SJSA1 (cell line): Measurements from ENCODE around the gene RNF126. TPM values are rescaled to one million over a fixed set of nuclear protein-coding genes. Genes with fewer than 3 reads are reported as not detected.

Experiments used
- DNase-seq, 2 experiments: peaks; one replicate each; pipeline ENCODE4 v3.0.0-alpha.2; 2015 to 2020; ENCODE audit warnings: low spot score in 2 of 2, low read depth in 1 of 2
- H3K27ac ChIP-seq: fragments of 250-450 bp; sonication (Bioruptor Pico); 2 replicates; pipeline ENCODE4 v1.5.1; 2020; ENCODE audit warnings: mild to moderate bottlenecking, moderate library complexity
- H3K27me3 ChIP-seq: fragments of 250-450 bp; sonication (Bioruptor Pico); replicated peaks from 2 replicates; pipeline ENCODE4 v1.5.1; 2020; ENCODE audit warnings: mild to moderate bottlenecking, moderate library complexity
- H3K36me3 ChIP-seq: fragments of 250-450 bp; sonication (Bioruptor Pico); 2 replicates; pipeline ENCODE4 v1.5.1; 2020; ENCODE audit warnings: mild to moderate bottlenecking
- H3K4me1 ChIP-seq: fragments of 250-450 bp; sonication (Bioruptor Pico); replicated peaks from 2 replicates; pipeline ENCODE4 v1.6.1; 2021; ENCODE audit warnings: mild to moderate bottlenecking
- H3K4me3 ChIP-seq: fragments of 250-450 bp; sonication (Bioruptor Pico); 2 replicates; pipeline ENCODE4 v1.5.1; 2020; ENCODE audit warnings: mild to moderate bottlenecking
- H3K9me3 ChIP-seq: fragments of 250-450 bp; sonication (Bioruptor Pico); replicated peaks from 2 replicates; pipeline ENCODE4 v1.5.1; 2020; ENCODE audit warnings: mild to moderate bottlenecking
- total RNA-seq: library from RNA; depleted of rRNA; stranded (reverse); fragments of >200 nt; shearing (Covaris generic); gene quantifications from 2 replicates; pipeline ENCODE4 v1.2.3, GENCODE V29; 2014

RNF126 gene
- total RNA-seq, 1 experiment from 2014 or later: 55.9 TPM

DNA sequence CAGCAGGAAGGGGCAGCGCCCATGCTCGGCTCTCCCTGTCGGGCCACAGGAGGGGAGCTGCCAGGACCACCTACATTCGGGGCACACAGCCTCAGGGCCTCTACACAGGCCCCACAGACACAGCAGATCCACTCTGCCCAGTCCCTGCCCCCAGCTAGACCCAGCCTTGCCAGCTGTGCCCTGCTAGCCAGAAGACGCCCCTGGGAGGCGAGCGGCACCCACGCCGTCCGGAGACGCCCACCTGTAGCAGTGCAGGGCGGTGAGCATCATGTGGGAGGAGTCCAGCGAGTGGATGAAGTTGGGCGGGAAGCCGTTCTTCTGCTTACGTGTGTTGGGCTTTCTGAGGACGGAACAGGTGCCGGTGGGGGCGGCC is 44.8 kb downstream of the RNF126 start:
- Histone ChIP-seq H3K36me3 (peaks cover 63% of the 10 kb centered on the region), H3K27ac (no peak overlapping the region), H3K27me3 (no peaks in the 10 kb centered on the region), H3K4me1 (peaks cover 19% of the 10 kb centered on the region), H3K9me3 (no peaks in the 10 kb centered on the region), H3K4me3 (no peak overlapping the region)
- no peak for DNase-seq

DNA sequence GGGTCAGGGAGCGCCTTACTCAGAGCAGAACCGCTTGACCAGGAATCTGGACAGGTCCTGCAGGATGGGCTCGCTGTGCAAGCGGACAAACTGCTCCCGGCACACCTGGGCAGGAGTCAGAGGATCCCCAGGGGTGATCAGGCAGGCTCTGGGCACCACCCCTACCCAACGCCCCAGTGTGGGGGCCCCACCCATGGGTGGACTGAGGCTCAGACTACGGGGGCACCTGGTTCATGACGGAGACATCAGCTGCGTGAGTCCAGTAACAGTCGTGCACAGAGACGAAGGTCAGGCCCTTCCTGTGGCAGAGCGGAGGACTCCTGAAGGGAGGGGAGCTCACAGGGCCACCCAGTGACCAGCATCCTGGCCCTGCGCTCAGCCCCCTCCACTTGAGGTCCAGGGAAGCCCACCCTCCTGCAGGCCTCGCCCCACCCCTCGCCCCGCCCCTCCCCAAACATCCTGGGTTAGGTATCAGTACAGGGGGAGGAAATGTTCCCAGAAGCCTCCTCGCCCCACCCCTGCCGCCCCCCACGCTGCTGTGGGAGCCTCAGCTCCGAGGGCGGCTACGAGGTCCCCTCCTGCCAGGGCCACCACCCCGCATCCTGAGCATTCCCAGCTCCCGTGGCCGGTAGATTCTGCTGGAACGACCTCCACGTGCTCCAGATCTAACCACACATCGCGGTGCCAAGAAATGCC is 45.3 kb downstream of the RNF126 start:
- DNase-seq: no peak
- peaks cover 63% of the 10 kb centered on the region for H3K36me3 ChIP-seq
- H3K4me3 ChIP-seq: no peak overlapping the region
- H3K4me1 ChIP-seq: peaks cover 14% of the 10 kb centered on the region
- no peaks in the 10 kb centered on the region for H3K27me3 ChIP-seq
- H3K9me3 ChIP-seq: no peaks in the 10 kb centered on the region
- H3K27ac ChIP-seq: no peak overlapping the region

GRCh38 chr19:616747-617526 is 46.1 kb downstream of the RNF126 start:
- Histone ChIP-seq H3K9me3 (no peaks in the 10 kb centered on the region), H3K36me3 (peaks cover 61% of the 10 kb centered on the region), H3K27me3 (no peaks in the 10 kb centered on the region), H3K4me3 (no peak overlapping the region), H3K4me1 (peaks cover 11% of the 10 kb centered on the region), H3K27ac (no peak overlapping the region)
- DNase-seq: no peak

DNA sequence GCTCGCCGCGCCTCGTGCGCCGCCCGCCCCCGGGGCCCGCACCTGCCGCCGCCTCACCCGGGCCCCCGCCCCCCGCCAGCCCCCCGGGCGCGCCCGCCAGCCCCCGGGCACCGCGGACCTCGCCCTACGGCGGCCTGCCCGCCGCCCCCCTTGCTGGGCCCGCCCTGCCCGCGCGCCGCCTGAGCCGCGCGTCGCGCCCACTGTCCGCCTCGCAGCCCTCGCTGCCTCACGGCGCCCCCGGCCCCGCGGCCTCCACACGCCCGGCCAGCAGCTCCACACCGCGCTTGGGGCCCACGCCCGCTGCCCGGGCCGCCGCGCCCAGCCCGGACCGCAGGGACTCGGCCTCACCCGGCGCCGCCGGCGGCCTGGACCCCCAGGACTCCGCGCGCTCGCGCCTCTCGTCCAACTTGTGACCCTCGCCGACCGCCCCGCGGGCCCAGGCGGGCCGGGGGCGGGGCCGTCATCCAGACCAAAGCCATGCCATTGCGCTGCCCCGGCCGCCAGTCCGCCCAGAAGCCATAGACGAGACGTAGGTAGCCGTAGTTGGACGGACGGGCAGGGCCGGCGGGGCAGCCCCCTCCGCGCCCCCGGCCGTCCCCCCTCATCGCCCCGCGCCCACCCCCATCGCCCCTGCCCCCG is 46.8 kb downstream of the RNF126 start:
- H3K27me3 ChIP-seq: no peaks in the 10 kb centered on the region
- H3K27ac ChIP-seq: no peak overlapping the region
- no peaks in the 10 kb centered on the region for H3K9me3 ChIP-seq
- H3K4me3 ChIP-seq: no peak overlapping the region
- H3K4me1 ChIP-seq: peaks cover 14% of the 10 kb centered on the region
- peaks cover 53% of the 10 kb centered on the region for H3K36me3 ChIP-seq
- no peak for DNase-seq

- Histone ChIP-seq H3K9me3 (no peaks in the 10 kb centered on the region), H3K4me1 (peaks cover 19% of the 10 kb centered on the region), H3K36me3 (peaks cover 51% of the 10 kb centered on the region), H3K27ac (no peak overlapping the region), H3K4me3 (no peak overlapping the region), H3K27me3 (no peaks in the 10 kb centered on the region)
- no peak for DNase-seq
These were observed 47.4 kb downstream of the RNF126 start for GRCh38 chr19:615619-616018.

DNA sequence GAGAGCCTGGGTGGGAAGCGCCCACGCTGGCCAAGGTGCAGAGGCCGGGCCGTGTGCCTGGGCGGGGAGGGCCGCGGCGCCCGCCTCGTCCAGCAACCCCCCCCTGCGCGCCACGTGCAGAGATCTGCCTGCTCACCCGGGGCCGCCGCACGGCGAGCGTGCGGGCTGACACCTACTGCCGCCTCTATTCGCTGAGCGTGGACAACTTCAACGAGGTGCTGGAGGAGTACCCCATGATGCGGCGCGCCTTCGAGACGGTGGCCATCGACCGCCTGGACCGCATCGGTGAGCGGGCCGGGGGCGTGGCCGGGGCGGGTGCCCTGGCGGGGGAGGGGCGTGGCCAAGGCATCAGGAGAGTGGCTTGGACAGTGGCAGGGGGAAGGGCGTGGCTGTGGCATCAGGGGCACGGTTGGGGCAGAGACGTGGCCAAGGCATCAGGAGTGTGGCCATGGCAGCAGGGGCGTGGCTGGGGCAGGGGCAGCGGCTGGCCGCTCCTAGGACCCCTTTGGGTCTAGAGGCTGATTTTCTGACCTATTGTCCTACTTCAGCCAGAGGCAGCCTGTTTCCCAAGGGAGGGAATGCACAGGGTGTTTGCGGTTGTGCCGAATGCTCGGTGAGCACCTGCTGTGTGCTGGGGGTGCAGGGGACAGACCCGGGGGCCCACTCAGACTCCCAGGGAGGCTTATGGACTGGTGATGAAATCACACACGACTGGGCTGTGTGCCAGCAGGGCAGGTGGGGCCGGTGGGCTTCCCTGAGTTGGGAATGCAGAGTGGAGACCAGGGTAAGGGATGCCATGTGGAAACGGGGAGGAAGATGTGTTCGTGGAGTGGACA is 49.1 kb downstream of the RNF126 start:
- no peaks in the 10 kb centered on the region; the same call in 1 of the 2 replicates for H3K9me3 ChIP-seq
- no peaks in the 10 kb centered on the region for H3K27me3 ChIP-seq
- no peak overlapping the region for H3K27ac ChIP-seq
- H3K4me3 ChIP-seq: no peak overlapping the region
- DNase-seq: peak in 1 of 2 experiments; percentile 46
- H3K36me3 ChIP-seq: peaks cover 42% of the 10 kb centered on the region
- H3K4me1 ChIP-seq: peaks cover 34% of the 10 kb centered on the region

GRCh38 chr19:612941-613340 is 50.1 kb downstream of the RNF126 start:
- no peaks in the 10 kb centered on the region; the same call in 1 of the 2 replicates for H3K9me3 ChIP-seq
- no peak overlapping the region for H3K27ac ChIP-seq
- DNase-seq: no peak
- H3K4me3 ChIP-seq: no peak overlapping the region
- H3K27me3 ChIP-seq: no peaks in the 10 kb centered on the region
- H3K4me1 ChIP-seq: peaks cover 38% of the 10 kb centered on the region
- peaks cover 32% of the 10 kb centered on the region for H3K36me3 ChIP-seq

- Histone ChIP-seq H3K36me3 (peaks cover 31% of the 10 kb centered on the region), H3K9me3 (no peaks in the 10 kb centered on the region; the same call in 1 of the 2 replicates), H3K27ac (peak overlapping the region; percentile 93), H3K4me3 (no peak overlapping the region), H3K4me1 (peaks cover 38% of the 10 kb centered on the region), H3K27me3 (no peaks in the 10 kb centered on the region)
- DNase-seq: peak; percentile 98 to 99
These were observed 51.5 kb downstream of the RNF126 start for GRCh38 chr19:611481-611868.

DNA sequence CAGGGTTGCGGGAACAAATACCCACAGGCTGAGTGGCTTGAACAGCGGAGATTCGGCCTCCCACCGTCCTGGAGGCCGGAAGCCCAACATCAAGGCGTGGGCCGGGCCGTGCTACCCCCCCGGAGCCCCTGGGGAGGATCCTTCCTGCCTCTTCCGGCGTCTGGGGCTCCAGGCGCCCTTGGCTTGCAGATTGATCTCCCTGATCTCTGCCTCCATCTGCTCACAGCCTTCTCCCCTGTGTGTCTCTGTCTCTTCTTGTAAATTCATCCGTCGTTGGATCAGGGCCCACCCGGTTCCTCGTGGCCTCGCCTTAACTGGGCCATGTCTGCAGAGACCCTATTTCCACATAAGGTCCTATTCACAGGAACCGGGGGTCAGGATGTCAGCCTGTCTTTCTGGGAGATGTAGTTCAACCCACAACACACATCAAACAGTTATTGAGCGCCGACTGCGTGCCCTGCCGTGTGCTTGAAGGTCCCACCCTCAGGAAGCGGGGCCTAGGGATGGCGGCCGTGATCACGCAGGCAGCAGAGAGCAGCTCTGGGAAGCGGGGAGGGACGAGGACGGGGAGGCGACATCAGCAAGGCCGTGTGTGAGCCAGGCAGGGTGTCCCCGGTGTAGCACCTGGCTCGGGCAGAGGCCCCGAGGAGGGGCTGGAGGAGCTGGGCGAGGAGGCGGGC is 52.1 kb downstream of the RNF126 start:
- peaks cover 38% of the 10 kb centered on the region for H3K4me1 ChIP-seq
- no peaks in the 10 kb centered on the region; the same call in 1 of the 2 replicates for H3K9me3 ChIP-seq
- H3K4me3 ChIP-seq: peak overlapping the region; percentile 14
- peaks cover 31% of the 10 kb centered on the region for H3K36me3 ChIP-seq
- peak overlapping the region; percentile 93 for H3K27ac ChIP-seq
- peak; percentile 93 to 94 for DNase-seq
- H3K27me3 ChIP-seq: no peaks in the 10 kb centered on the region

DNA sequence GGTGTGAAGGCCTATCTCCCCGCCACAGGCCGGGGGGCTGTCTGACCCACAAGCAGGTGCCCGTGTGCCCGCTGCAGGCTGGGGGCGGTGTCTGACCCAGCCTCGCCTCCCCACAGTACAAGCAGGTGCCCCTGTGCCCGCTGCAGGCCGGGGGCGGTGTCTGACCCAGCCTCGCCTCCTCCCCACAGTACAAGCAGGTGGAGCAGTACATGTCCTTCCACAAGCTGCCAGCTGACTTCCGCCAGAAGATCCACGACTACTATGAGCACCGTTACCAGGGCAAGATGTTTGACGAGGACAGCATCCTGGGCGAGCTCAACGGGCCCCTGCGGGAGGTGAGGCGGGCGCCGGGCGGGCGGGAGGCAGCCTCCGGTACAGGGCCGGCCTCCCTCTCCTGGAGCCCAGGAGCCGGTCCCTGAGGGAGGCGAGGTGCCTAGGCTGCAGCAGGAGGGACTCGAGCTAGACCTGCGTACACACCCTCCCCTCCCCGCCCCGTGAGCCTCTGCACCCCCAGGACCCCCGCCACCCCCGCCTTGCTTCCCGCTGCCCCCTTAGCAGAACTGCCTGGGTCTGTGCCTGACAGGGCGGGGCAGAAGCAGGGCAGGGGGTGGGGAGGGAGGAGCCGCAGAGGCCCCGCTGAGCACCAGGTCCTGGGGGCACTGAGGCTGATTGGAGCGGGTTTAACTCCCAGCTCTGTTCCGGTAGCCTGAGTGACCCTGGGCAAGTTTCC is 52.8 kb downstream of the RNF126 start:
- Histone ChIP-seq H3K27ac (peak overlapping the region; percentile 93), H3K27me3 (no peaks in the 10 kb centered on the region), H3K4me3 (peak overlapping the region; percentile 17), H3K9me3 (no peaks in the 10 kb centered on the region; the same call in 1 of the 2 replicates), H3K4me1 (peaks cover 38% of the 10 kb centered on the region), H3K36me3 (peaks cover 28% of the 10 kb centered on the region)
- peak in 1 of 2 experiments; percentile 60 for DNase-seq

DNA sequence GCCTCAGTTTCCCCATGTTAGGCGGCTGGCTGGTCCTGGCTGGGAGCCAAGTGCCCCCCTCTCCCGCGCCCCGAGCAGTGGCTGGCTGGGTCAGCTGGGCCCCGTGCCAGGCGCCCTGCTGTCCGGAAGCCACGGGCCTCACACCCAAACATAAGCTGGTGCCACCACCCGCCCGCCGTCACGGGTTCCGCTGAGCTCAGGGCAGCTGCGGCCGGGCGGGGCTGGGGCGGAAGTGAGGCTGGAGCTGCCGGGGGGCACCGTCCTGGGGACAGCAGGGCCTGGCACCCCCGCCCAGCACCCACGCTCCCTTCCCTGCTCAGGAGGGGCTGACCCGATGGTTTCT is 54.0 kb downstream of the RNF126 start:
- H3K27ac ChIP-seq: peak overlapping the region; percentile 42; the same call in 1 of the 2 replicates

GRCh38 chr19:608155-609003 is 54.6 kb downstream of the RNF126 start:
- no peaks in the 10 kb centered on the region for H3K27me3 ChIP-seq
- no peaks in the 10 kb centered on the region; the same call in 1 of the 2 replicates for H3K9me3 ChIP-seq
- H3K4me3 ChIP-seq: no peak overlapping the region
- H3K27ac ChIP-seq: no peak overlapping the region
- H3K4me1 ChIP-seq: peaks cover 38% of the 10 kb centered on the region
- no peak for DNase-seq
- H3K36me3 ChIP-seq: peaks cover 17% of the 10 kb centered on the region

More for the DNA sequence above, 54.0 kb downstream of the RNF126 start:
- no peak overlapping the region for H3K4me3 ChIP-seq
- peaks cover 17% of the 10 kb centered on the region for H3K36me3 ChIP-seq
- H3K4me1 ChIP-seq: peaks cover 38% of the 10 kb centered on the region
- no peak for DNase-seq
- H3K9me3 ChIP-seq: no peaks in the 10 kb centered on the region; the same call in 1 of the 2 replicates
- no peaks in the 10 kb centered on the region for H3K27me3 ChIP-seq
